Measurements from ENCODE around the gene MUC4.
A peak's percentile ranks its signal among the peaks of the same experiment; 100 is the strongest.

Gene MUC4, protein sequence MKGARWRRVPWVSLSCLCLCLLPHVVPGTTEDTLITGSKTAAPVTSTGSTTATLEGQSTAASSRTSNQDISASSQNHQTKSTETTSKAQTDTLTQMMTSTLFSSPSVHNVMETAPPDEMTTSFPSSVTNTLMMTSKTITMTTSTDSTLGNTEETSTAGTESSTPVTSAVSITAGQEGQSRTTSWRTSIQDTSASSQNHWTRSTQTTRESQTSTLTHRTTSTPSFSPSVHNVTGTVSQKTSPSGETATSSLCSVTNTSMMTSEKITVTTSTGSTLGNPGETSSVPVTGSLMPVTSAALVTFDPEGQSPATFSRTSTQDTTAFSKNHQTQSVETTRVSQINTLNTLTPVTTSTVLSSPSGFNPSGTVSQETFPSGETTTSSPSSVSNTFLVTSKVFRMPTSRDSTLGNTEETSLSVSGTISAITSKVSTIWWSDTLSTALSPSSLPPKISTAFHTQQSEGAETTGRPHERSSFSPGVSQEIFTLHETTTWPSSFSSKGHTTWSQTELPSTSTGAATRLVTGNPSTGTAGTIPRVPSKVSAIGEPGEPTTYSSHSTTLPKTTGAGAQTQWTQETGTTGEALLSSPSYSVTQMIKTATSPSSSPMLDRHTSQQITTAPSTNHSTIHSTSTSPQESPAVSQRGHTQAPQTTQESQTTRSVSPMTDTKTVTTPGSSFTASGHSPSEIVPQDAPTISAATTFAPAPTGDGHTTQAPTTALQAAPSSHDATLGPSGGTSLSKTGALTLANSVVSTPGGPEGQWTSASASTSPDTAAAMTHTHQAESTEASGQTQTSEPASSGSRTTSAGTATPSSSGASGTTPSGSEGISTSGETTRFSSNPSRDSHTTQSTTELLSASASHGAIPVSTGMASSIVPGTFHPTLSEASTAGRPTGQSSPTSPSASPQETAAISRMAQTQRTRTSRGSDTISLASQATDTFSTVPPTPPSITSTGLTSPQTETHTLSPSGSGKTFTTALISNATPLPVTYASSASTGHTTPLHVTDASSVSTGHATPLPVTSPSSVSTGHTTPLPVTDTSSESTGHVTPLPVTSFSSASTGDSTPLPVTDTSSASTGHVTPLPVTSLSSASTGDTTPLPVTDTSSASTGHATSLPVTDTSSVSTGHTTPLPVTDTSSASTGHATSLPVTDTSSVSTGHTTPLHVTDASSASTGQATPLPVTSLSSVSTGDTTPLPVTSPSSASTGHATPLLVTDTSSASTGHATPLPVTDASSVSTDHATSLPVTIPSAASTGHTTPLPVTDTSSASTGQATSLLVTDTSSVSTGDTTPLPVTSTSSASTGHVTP (N-terminal part only)

DNA sequence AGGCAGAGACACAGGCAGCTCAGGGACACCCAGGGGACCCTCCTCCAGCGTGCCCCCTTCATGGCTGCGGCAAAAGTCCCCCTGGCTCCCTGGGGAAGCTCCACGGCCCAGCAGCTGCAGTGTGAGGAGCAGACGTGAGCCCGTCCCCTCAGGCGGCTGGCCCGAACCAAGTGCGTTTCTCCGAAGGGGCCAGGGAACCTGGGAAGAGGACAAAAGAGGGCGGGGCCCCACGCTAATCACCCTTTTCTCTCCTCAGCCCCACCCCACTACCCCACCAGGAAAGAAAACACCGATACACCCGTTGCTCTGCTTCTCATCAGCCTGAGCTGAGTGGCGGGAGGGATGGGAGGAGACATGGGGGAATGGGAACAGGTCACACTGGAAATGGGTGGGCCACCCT lies at the start of gene MUC4:
Gene MUC4 (minus strand): TSS at position 174 of the 400 bp plus-strand sequence. CDS start 112 bp downstream, at position 62.
- DNase-seq (ENCODE audit: low spot score), result no peak

DNA sequence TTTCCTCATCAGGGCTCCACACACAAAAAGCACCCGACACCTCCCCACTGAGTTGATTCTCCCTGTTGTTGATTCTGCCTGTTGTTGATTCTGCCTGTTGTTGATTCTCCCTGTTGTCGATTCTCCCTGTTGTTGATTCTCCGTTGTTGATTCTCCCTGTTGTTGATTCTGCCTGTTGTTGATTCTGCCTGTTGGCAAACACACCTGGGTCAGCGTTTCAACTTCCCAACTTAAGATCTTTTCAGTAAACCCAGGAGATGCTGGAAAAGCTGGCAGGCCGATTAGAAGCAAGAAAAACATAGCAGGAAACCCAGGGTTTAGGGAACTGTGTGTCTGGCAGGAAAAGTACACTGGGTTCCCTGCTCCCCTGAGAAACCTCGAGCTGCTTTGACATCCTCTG lies 48.7 kb upstream of the MUC4 start:
- DNase-seq (ENCODE audit: low spot score), result no peak

DNA sequence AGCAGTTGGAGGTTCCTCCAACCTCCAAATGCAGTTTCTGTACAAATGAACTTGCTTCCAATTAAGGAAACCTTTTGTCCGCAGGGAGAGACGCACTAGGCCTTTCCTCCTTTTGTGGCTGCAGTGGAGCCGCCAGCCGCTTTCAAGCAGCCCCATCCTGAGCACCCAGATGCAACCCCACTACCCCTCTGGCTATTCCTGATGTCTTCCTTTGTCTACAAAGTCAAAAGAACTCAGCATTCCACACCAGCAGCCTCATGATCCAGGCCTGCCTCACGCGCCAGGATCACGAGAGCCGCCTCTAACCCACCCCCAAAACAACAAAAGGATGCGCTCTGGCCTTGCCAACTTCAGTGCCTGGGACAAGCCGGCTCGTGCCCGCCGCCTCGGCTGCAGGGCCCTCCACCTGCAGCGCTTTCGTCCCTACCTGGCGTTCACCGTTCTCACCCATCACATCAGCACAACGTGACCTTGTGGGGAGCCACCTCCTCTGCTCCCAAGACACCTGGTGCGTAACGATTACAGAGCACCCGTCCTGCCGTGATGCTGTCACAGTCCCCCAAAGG lies 48.2 kb upstream of the MUC4 start:
- DNase-seq (ENCODE audit: low spot score), result no peak

DNA sequence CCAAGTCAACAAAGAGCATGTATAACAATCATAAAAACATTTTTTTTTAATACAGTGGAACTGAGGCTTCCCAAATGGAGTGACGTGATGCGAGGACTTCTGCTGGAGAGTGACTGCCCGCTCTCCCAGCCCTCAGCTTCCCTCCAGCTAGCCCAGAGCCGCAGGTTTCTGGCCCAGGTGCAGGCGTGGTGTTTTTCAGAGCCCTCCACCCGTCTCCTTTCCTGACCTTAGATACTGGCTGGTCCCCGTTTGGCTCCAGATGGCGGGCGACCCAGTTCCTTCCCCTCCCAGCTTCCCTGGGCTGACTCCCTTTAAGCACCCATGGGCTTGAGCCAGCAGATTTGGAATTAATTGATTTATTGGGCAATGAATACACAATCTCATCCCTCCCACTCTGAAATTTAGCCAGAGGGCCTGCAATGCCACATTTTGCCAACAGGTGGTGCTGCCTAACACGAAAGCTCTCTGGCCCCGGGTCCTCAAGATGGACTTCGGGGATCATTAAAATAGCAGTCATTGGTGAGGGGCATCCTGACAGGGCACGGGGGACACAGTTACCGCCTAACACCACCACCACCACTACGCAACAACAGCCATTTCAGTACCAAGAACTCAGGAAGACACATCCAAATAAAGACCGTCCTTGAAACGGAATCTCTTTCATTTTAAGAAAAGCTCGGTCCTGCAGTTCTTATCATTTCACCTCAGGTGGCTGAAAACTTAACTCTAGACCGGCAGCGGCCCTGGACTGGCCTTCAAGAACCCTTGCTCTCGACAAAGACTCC lies 47.5 kb upstream of the MUC4 start:
- DNase-seq (ENCODE audit: low spot score), result peak; percentile 56

DNA sequence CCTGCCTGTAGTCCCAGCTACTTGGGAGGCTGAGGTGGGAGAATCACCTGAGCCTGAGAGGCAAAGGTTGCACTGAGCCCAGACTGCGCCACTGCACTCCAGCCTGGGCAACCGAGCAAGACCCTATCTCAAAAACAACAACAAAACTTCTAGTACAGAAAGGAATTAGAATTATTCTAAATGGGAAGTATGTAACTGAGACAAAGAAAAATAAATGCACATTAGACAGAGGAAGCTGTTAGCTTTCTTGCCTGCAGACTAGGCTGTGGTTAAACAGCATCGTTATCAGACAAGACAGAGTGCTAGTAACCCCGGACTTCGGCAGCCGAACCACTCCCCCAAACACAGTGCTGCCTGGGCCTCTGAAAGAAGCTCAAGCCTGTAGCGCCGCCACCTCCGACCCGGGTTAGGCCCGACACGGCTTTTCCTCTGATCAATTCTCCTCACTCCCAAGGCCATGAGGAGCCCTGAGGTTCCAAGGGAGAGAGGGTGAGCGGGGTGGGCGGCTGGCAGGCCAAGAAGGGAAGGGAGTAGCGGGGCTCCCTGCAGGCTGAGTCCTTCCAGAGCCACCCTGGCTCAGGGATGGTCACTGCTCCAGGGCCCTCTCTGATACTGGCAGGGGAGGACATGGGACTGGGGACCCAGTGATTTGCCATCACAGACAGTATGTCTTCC lies 44.8 kb upstream of the MUC4 start:
- DNase-seq (ENCODE audit: low spot score), result no peak

DNA sequence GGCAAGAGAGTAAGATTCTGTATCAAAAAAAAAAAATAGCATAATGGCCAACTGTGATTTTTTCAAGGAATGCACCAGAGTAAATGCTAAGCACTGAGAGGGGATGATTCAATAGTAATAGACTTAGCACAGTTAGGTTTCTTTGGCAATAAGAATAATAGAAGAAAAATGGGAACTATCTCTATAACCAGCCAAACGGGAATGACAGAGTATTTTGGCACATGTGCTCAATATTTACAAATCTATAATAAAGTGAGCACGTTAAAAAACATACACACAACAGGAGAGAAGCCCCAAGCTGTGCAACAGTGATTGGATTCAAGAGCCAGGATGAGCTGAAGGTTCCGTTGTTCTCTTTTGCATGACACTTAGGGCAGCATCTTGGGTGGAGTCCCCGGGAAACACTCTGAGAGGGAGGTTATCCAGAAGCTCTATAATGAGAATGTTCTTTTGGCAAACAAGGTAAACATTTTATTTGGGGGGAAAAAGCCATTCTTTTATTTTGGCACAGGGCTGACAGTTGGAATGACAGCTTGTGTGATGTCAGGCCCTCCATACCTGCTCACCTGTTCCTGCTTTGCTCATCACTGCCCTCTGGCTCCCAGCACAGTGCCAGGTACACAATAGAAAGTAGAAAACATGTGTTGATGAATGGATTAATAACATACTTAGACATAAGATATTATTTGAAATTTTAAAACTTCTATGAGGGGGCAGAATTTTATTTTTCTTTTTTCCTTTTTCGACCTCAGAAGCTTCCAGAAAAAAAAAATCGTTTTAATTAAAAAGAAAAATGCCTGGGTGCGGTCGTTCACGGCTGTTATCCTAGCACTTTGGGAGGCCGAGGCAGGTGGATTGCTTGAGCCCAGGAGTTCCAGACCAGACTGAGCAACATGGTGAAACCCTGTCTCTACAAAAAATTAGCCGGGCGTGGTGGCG lies 44.0 kb upstream of the MUC4 start:
- DNase-seq (ENCODE audit: low spot score), result no peak

DNA sequence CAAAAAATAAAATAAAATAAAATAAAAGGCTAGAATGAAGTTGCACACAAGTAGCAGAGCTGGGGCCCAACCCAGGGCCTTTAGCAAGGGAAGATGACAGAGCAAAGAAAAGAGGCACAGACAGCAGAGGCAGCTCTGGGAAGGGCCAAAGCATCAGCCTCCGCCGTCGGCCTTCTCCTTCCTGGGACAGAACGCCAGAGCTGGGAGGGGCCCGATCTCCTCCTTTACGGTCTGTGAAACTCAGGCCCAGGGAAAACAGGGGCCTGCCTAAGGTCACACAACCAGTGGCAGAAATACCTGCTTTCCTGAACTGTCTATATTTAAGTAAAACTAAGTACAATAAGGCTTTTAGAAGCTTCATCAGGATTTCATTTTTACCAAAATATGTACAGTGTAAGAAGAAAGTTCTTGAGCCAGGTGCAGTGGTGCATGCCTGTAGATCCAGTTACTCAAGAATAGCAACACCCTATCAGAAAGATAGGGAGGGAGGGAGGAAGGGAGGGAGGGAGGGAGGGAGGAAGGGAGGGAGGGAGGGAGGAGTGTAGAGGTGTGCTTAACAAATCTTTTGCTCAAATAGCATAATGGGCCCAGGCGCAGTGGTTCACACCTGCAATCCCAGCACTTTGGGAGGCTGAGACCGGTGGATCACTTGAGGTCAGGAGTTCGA lies 43.0 kb upstream of the MUC4 start:
- DNase-seq (ENCODE audit: low spot score), result no peak

DNA sequence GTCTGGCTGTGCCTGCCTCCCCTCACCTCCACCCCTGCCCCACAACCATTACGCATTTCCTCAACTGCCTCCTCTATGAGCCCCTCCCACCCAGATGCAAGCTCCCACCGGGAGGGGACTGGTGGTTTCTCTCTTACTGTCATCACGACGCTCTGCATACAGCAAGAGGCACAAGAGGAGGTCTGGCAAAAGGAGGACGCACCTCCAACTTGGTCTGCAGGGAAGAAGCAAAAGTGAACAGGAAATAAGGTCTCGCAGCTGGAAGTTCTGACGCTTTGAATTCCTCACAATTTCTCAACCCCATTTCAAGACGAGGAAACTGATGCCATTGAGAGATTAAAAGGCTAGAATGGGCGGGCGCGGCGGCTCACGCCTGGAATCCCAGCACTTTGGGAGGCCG lies 42.3 kb upstream of the MUC4 start:
- no peak for DNase-seq (ENCODE audit: low spot score)

DNA sequence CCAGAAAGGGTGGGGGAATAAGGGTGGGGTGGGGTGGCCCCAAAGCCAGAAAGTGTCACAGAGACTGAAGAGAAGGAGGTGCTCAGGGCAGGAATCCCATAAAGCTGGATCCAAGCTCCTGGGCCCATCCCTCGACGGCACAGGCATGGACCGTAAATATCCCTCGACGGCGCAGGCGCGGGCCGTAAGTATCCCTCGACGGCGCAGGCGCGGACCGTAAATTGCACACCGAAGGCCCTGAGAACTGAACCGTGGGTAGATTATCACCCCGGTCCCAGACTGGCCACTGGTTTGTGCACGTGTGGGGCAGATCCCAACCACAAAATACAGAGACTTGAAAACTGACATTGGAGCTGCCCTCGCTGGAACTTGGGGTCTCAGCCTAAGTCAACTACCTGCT lies 41.3 kb upstream of the MUC4 start:
- no peak for DNase-seq (ENCODE audit: low spot score)

DNA sequence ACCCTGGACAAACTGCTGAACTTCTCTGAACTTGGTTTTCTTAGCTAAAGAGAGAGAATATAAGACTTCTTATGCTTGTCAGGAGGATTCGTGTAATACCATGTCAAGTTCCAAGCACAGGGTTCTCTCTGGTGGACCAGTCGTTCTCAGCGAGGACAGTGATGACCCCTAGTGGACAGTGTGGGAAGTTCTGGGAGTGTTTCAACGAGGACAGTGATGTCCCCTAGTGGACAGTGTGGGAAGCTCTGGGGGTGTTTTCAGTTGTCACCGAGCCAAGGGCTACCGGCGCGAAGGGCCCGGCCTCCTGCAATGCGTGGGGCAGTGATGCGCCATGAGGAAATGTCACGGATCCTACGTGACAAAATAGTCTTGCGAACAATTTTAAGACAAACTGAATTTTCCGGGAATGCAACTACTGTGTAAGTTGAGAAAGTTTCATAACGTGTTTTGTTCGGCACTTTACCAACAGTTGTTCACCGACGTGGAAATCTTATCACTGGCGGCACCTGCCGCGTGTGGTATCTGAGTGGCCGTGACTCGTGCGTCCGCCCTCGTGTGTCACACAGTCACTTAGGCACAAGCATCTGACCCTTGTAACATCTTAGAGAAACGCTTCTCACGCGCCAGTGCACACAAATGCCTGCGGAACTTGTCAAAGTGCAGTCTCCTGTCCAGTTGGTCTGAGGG lies 39.3 kb upstream of the MUC4 start:
- peak; percentile 88 for DNase-seq (ENCODE audit: low spot score)

DNA sequence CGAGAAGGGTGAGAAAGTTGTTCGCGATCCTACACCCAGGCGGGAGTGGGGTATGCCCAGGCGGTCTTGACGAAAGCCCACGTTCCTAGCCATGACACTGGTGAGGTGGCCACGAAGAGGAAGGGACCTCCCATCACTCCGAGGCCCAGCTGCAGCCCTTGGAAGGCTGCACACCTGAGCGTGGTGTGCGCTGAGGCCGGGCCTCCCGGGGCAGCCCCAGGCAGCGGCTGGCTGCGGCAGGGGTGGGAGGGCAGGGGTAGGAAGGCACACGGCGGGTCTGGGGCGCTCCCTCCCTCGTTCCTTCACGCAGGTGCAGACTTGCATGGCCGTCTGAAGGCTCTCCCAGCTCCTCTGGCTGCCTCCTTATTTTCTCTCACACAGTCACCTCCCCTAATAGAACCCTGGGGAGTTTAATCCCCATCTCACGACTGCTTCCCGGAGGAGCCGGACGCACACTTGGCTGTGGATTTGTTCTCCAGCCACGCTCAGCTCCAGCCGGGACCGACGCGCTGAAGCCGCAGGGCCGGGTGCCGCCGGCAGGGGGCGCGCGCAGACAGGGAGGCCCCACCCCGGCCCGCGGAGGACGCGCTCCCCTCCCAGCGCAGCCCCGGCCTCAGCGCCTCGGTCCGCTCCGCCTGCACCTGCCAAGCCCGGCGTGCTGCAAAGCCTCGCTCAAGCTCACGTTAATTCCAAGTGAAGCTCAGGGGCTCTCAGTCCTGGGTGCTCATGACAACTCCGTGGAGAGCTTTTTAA lies 37.8 kb upstream of the MUC4 start:
- no peak for DNase-seq (ENCODE audit: low spot score)

DNA sequence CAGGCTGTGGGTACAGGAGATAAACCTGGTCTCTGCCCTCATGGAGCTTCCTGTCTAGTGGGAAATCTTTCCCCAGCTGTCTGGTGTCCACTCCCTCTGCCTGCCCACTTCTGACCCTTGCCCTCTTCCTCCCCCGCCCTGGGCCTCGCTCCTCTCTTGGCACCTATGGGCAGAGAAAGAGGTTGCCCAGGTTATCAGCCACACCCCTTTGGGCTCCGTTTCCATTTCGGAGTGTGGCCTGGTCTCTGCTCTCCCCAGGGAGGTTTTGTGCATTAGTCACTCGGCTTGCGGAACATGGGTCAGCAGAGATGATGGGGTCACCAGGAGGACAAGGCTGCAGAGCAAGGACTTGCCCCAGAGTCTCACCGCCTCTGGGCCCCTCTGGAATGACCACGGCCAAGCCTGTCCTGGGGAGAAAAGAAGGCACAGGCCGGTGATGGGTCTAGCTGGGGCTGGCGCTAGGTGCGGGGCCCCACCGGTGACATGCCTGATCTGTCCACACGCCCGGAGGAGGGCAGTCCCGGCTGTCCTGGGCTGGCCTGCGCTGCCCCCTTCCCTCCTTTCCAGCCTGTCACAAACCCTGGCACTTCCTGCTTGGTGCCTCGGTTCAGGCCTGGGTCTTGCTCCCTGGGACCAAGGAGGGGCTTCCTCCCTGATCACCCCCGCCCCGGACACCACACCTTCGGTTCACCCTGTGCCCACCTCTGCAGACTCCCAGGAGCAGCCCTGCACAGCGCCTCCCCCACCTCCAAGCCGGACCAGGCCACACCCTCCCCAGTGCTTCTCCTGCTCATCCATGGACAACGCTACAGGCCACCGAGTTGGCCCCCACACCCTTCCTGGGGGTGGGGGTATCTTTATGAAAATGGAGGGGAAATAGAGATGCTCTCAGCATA lies 35.6 kb upstream of the MUC4 start:
- DNase-seq (ENCODE audit: low spot score), result peak; percentile 62

DNA sequence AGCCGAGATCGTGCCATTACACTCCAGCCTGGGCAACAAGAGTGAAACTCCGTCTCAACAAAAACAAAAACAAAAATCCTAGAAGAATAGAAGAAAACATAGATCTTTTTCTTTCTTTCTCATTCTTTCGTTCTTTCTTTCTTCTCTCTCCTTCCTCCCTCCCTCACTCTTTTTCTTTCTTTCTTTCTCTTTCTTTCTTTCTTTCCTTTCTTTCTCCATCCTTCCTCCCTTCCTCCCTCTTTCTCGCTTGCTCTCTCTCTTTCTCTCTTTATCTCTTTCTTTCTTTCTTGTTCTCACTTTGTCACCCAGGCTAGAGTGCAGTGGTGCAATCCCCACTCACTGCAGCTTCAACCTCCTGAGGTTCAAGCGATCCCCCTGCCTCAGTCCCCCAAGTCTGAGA lies 33.8 kb upstream of the MUC4 start:
- no peak for DNase-seq (ENCODE audit: low spot score)

DNA sequence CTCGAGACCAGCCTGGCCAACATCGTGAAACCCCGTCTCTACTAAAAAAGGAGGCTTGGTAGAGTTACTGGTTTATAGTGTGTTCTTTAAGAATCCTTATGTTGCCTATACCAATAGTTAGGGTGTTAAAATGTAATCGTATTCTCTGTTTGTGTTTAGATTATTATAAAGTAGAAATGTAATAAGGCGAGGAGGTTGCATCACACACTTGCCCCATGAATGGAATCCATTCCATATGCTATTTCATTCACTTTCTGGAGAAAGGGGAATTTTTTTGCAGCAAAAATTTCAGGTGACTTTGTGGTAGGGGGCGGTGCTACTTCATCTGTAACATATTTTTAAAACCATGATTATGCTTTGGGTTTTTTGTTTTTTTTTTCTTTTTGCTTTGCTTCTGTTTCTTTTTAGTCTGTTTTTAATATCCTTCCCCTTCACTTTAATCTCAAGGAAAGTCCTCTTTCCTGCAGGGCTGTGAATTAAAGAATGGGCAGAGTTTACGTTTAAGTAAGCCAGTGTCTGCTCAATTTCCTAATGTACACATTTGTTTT lies 33.0 kb upstream of the MUC4 start:
- no peak for DNase-seq (ENCODE audit: low spot score)

DNA sequence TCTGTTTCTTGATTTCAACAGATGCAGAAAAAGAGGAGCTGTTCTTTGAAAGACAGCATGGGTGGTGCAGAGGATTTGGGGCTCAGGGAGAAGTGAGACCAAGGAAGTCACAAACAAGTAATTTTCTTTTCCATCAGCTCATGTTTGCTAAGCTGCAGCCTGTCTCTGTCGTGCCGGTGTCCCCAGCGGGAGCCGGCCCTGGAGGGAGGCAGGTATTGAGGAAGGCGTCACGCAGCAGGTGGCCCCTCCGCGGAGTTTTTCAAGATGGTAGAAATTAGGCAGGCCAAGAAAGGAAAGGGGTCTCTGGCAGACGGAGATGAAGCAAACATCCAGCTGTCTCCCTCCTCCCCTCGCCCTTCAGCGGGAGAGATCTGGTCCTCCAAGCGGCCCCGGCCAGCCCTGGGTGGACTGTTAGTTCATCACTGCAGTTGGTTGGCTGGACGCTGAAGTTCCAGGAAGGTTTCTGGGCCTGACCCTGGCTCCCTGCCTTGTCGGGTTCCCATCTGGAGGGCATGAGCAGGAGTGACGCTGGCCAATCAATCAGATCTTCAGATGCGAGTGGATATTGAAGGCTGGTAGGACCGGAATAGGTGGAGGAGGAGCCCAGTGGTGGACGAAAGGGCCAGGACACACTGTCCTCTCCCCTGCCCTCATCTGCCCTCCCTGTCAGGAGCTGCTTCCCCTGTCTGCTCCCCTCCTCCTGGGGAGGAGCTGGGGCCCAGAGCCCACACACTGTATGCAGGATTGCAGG lies 27.7 kb upstream of the MUC4 start:
- DNase-seq (ENCODE audit: low spot score), result no peak

Data from RKO (cell line).